Activated CD4-positive, alpha-beta memory T cell treated with anti-CD3 and anti-CD28 coated beads for 36 hours (primary cell): ENCODE data around the gene TMEM186. TPM values are rescaled to one million over a fixed set of nuclear protein-coding genes. Genes with fewer than 3 reads are reported as not detected.
"Not testable (repeated sequence)": the region's sequence is repeated elsewhere in the genome, so short reads cannot be mapped to it uniquely, and the experiment has no call there.

Experiments used
- CTCF ChIA-PET: fragments of 350-600 bp; sonication (Branson Sonifier 250); formaldehyde crosslinking; loops from one replicate; lab custom pipeline; 2021; ENCODE audit warnings: antibody characterized with exemption, inconsistent platforms; lab: Charles Lee
- POLR2A ChIA-PET: fragments of 350-600 bp; sonication (Branson Sonifier 250); formaldehyde crosslinking; loops from one replicate; lab custom pipeline; 2021; ENCODE audit warnings: antibody characterized with exemption; lab: Charles Lee
- DNase-seq: peaks from one replicate; pipeline ENCODE4 v3.0.0-alpha.2; 2020
- H3K27ac Mint-ChIP-seq: one replicate; pipeline ENCODE4 v1.8.0; 2021; ENCODE audit warnings: mixed read lengths
- H3K27me3 Mint-ChIP-seq: one replicate; pipeline ENCODE4 v1.8.0; 2021; ENCODE audit warnings: mixed read lengths
- H3K36me3 Mint-ChIP-seq: one replicate; pipeline ENCODE4 v1.8.0; 2021; ENCODE audit warnings: mixed read lengths
- H3K4me1 Mint-ChIP-seq: one replicate; pipeline ENCODE4 v1.8.0; 2021; ENCODE audit warnings: low read depth, mixed read lengths
- H3K4me3 Mint-ChIP-seq: one replicate; pipeline ENCODE4 v1.8.0; 2021; ENCODE audit warnings: mild to moderate bottlenecking, mixed read lengths
- H3K9me3 Mint-ChIP-seq: one replicate; pipeline ENCODE4 v1.8.0; 2021; ENCODE audit warnings: mixed read lengths
- intact Hi-C: fragments of 100-400 bp; cut with micrococcal nuclease; formaldehyde crosslinking; loops from one replicate; pipeline ENCODE4 v1.15.1; 2023
- total RNA-seq, 2 experiments: library from RNA; stranded (reverse); gene quantifications; one replicate each; pipeline ENCODE4 v1.2.3, GENCODE V29; 2021

The TMEM186 gene
- total RNA-seq: 10 to 100 TPM; 16.0 TPM

GRCh38 chr16:8797364-8798173 is at the start of gene TMEM186, which contains the start of gene PMM2:
Gene TMEM186, minus strand, starts transcription at chr16:8797639. Its CDS starts 25 bp downstream, at chr16:8797614.
Gene PMM2, plus strand, starts transcription at chr16:8797839. Its CDS starts 44 bp downstream, at chr16:8797883.
- intact Hi-C loops: loop anchor here (1.0 to 5.0 kb wide), 7 partner anchors 72 to 295 kb away; partner anchors contain the start of genes CARHSP1, HAPSTR1 and METTL22
- CTCF ChIA-PET: interaction anchor here (1.0 to 2.1 kb wide), 6 partner anchors 83 to 230 kb away, joined by 3 to 10 read pairs (median 4); no protein-coding TSS in a partner anchor
- H3K4me3 Mint-ChIP-seq: peak within 1 kb of the TSS; percentile 92
- peak; percentile 97 for DNase-seq
- no peaks in the 10 kb centered on the region for H3K9me3 Mint-ChIP-seq
- H3K4me1 Mint-ChIP-seq: peaks cover 50% of the 10 kb centered on the region
- POLR2A ChIA-PET: interaction anchor here (0.9 to 1.9 kb wide), 4 partner anchors 9 to 294 kb away, joined by 3 to 9 read pairs (median 6); partner anchors contain the start of genes CARHSP1, HAPSTR1 and METTL22
- H3K27me3 Mint-ChIP-seq: no peaks in the 10 kb centered on the region
- peaks cover 14% of the 10 kb centered on the region for H3K36me3 Mint-ChIP-seq
- peak within 1 kb of the TSS; percentile 88 for H3K27ac Mint-ChIP-seq

- H3K36me3 Mint-ChIP-seq: peaks cover 26% of the 10 kb centered on the region
- H3K4me1 Mint-ChIP-seq: peaks cover 28% of the 10 kb centered on the region
- DNase-seq: no peak
- intact Hi-C loops: no loop called here
- ChIA-PET POLR2A (no interaction called here), CTCF (no interaction called here)
- no peaks in the 10 kb centered on the region for H3K27me3 Mint-ChIP-seq
- H3K4me3 Mint-ChIP-seq: no peak overlapping the region
- H3K27ac Mint-ChIP-seq: no peak overlapping the region
- H3K9me3 Mint-ChIP-seq: no peaks in the 10 kb centered on the region
Observed at GRCh38 chr16:8847145-8847544, 49.7 kb upstream of the TMEM186 start.

- POLR2A ChIA-PET: no interaction called here
- peak overlapping the region; percentile 49 for H3K27ac Mint-ChIP-seq
- peaks cover 23% of the 10 kb centered on the region for H3K36me3 Mint-ChIP-seq
- no peaks in the 10 kb centered on the region for H3K9me3 Mint-ChIP-seq
- peaks cover 26% of the 10 kb centered on the region for H3K4me1 Mint-ChIP-seq
- CTCF ChIA-PET: no interaction called here
- no peak for DNase-seq
- no peak overlapping the region for H3K4me3 Mint-ChIP-seq
- intact Hi-C loops: no loop called here
- no peaks in the 10 kb centered on the region for H3K27me3 Mint-ChIP-seq
Observed at GRCh38 chr16:8846401-8846932, 49.0 kb upstream of the TMEM186 start.

GRCh38 chr16:8845699-8846298 is 48.4 kb upstream of the TMEM186 start:
- peaks cover 20% of the 10 kb centered on the region for H3K4me1 Mint-ChIP-seq
- intact Hi-C loops: no loop called here
- no peak overlapping the region for H3K4me3 Mint-ChIP-seq
- peaks cover 20% of the 10 kb centered on the region for H3K36me3 Mint-ChIP-seq
- H3K9me3 Mint-ChIP-seq: no peaks in the 10 kb centered on the region
- ChIA-PET CTCF (no interaction called here), POLR2A (interaction anchor here (1.0 kb wide), 1 partner anchor 39 kb away, joined by 3 read pairs; no protein-coding TSS in a partner anchor)
- no peaks in the 10 kb centered on the region for H3K27me3 Mint-ChIP-seq
- peak overlapping the region; percentile 49 for H3K27ac Mint-ChIP-seq
- DNase-seq: no peak

GRCh38 chr16:8843296-8843695 is 45.9 kb upstream of the TMEM186 start:
- H3K4me1 Mint-ChIP-seq, POLR2A ChIA-PET, H3K27me3 Mint-ChIP-seq, H3K27ac Mint-ChIP-seq, DNase-seq, intact Hi-C loops, H3K4me3 Mint-ChIP-seq, H3K36me3 Mint-ChIP-seq, CTCF ChIA-PET, H3K9me3 Mint-ChIP-seq: not testable (repeated sequence)

GRCh38 chr16:8842016-8842415 is 44.6 kb upstream of the TMEM186 start:
- CTCF ChIA-PET, H3K4me1 Mint-ChIP-seq, DNase-seq, H3K9me3 Mint-ChIP-seq, intact Hi-C loops, H3K27me3 Mint-ChIP-seq, H3K27ac Mint-ChIP-seq, POLR2A ChIA-PET, H3K36me3 Mint-ChIP-seq, H3K4me3 Mint-ChIP-seq: not testable (repeated sequence)

GRCh38 chr16:8837594-8837993 is 40.2 kb upstream of the TMEM186 start:
- POLR2A ChIA-PET, H3K4me3 Mint-ChIP-seq, H3K36me3 Mint-ChIP-seq, DNase-seq, H3K27me3 Mint-ChIP-seq, H3K27ac Mint-ChIP-seq, H3K9me3 Mint-ChIP-seq, CTCF ChIA-PET, intact Hi-C loops: not testable (repeated sequence)
- peaks cover 15% of the 10 kb centered on the region for H3K4me1 Mint-ChIP-seq

- H3K9me3 Mint-ChIP-seq, DNase-seq, H3K4me3 Mint-ChIP-seq, H3K27me3 Mint-ChIP-seq, H3K36me3 Mint-ChIP-seq, POLR2A ChIA-PET, H3K27ac Mint-ChIP-seq, intact Hi-C loops, CTCF ChIA-PET: not testable (repeated sequence)
- peaks cover 18% of the 10 kb centered on the region for H3K4me1 Mint-ChIP-seq
Observed at GRCh38 chr16:8836797-8837196, 39.4 kb upstream of the TMEM186 start.

- DNase-seq: no peak
- ChIA-PET POLR2A (no interaction called here), CTCF (no interaction called here)
- H3K9me3 Mint-ChIP-seq: no peaks in the 10 kb centered on the region
- H3K36me3 Mint-ChIP-seq: peaks cover 40% of the 10 kb centered on the region
- intact Hi-C loops: no loop called here
- H3K27ac Mint-ChIP-seq: no peak overlapping the region
- peaks cover 18% of the 10 kb centered on the region for H3K4me1 Mint-ChIP-seq
- no peak overlapping the region for H3K4me3 Mint-ChIP-seq
- H3K27me3 Mint-ChIP-seq: no peaks in the 10 kb centered on the region
Observed at GRCh38 chr16:8832717-8833105, 35.3 kb upstream of the TMEM186 start.

- H3K36me3 Mint-ChIP-seq: peaks cover 40% of the 10 kb centered on the region
- intact Hi-C loops: no loop called here
- DNase-seq: no peak
- no peaks in the 10 kb centered on the region for H3K9me3 Mint-ChIP-seq
- POLR2A ChIA-PET: no interaction called here
- H3K4me1 Mint-ChIP-seq: peaks cover 18% of the 10 kb centered on the region
- CTCF ChIA-PET: no interaction called here
- no peaks in the 10 kb centered on the region for H3K27me3 Mint-ChIP-seq
- H3K4me3 Mint-ChIP-seq: no peak overlapping the region
- no peak overlapping the region for H3K27ac Mint-ChIP-seq
Observed at GRCh38 chr16:8831871-8832716, 34.7 kb upstream of the TMEM186 start.

- intact Hi-C loops: no loop called here
- H3K4me3 Mint-ChIP-seq: no peak overlapping the region
- POLR2A ChIA-PET: no interaction called here
- DNase-seq: no peak
- peaks cover 18% of the 10 kb centered on the region for H3K4me1 Mint-ChIP-seq
- H3K27ac Mint-ChIP-seq: no peak overlapping the region
- H3K36me3 Mint-ChIP-seq: peaks cover 40% of the 10 kb centered on the region
- H3K9me3 Mint-ChIP-seq: no peaks in the 10 kb centered on the region
- no peaks in the 10 kb centered on the region for H3K27me3 Mint-ChIP-seq
- CTCF ChIA-PET: no interaction called here
Observed at GRCh38 chr16:8831450-8831849, 34.0 kb upstream of the TMEM186 start.
